ENCODE results near the gene PC. TPM values are rescaled to one million over a fixed set of nuclear protein-coding genes. Genes with fewer than 3 reads are reported as not detected.

The PC gene
- total RNA-seq, 2 donors from 2014 or later, result 5.5 to 11.6 TPM

- intact Hi-C loops (cut with DNase I), result no loop called here
- peak; percentile 79 for DNase-seq (ENCODE audit: low spot score)
Observed at GRCh38 chr11:66861774-66862558, 96.2 kb downstream of the PC start.

GRCh38 chr11:66861038-66861773 is 97.0 kb downstream of the PC start:
- peak; percentile 64 for DNase-seq (ENCODE audit: low spot score)
- intact Hi-C loops (cut with DNase I), result no loop called here

- intact Hi-C loops (cut with DNase I), result no loop called here
- peak; percentile 77 for DNase-seq (ENCODE audit: low spot score)
Observed at GRCh38 chr11:66860449-66860831, 97.7 kb downstream of the PC start.

- DNase-seq (ENCODE audit: low spot score), result peak; percentile 79
- intact Hi-C loops (cut with DNase I), result no loop called here
Observed at GRCh38 chr11:66859686-66860448, 98.3 kb downstream of the PC start.

GRCh38 chr11:66858939-66859685 is 99.1 kb downstream of the PC start:
- DNase-seq (ENCODE audit: low spot score), result peak; percentile 80
- intact Hi-C loops (cut with DNase I), result no loop called here

GRCh38 chr11:66858186-66858938 is 99.8 kb downstream of the PC start:
- DNase-seq (ENCODE audit: low spot score), result peak; percentile 78
- intact Hi-C loops (cut with DNase I), result no loop called here

GRCh38 chr11:66857927-66858185 is 100.3 kb downstream of the PC start:
- intact Hi-C loops (cut with DNase I), result loop anchor here in 1 of 2 donors (1.0 kb wide), 1 partner anchor 48 kb away; no protein-coding TSS in a partner anchor
- DNase-seq (ENCODE audit: low spot score), result peak; percentile 78

- DNase-seq (ENCODE audit: low spot score), result peak; percentile 68
Observed at GRCh38 chr11:66857234-66857926, 100.8 kb downstream of the PC start.

GRCh38 chr11:66856496-66857233 is 101.5 kb downstream of the PC start, which contains the start of gene LRFN4:
Gene LRFN4, plus strand, starts transcription at chr11:66857064. Its CDS starts 681 bp downstream, at chr11:66857745.
- intact Hi-C loops (cut with DNase I), result loop anchor here in 1 of 2 donors (1.0 kb wide), 1 partner anchor 46 kb away; no protein-coding TSS in a partner anchor
- DNase-seq (ENCODE audit: low spot score), result no peak

More at GRCh38 chr11:66857234-66857926, 100.8 kb downstream of the PC start:
- intact Hi-C loops (cut with DNase I), result loop anchor here in 1 of 2 donors (1.0 kb wide), 1 partner anchor 47 kb away; no protein-coding TSS in a partner anchor

- DNase-seq (ENCODE audit: low spot score), result peak; percentile 98
- intact Hi-C loops (cut with DNase I), result no loop called here
Observed at GRCh38 chr11:66855574-66856495, 102.3 kb downstream of the PC start.

GRCh38 chr11:66854729-66855211 is 103.4 kb downstream of the PC start:
- intact Hi-C loops (cut with DNase I), result no loop called here
- DNase-seq (ENCODE audit: low spot score), result peak; percentile 61

GRCh38 chr11:66854231-66854661 is 103.9 kb downstream of the PC start:
- peak; percentile 55 for DNase-seq (ENCODE audit: low spot score)
- intact Hi-C loops (cut with DNase I), result no loop called here

- intact Hi-C loops (cut with DNase I), result no loop called here
- DNase-seq (ENCODE audit: low spot score), result peak; percentile 56
Observed at GRCh38 chr11:66853242-66854229, 104.6 kb downstream of the PC start.

GRCh38 chr11:66852466-66853241 is 105.5 kb downstream of the PC start:
- intact Hi-C loops (cut with DNase I), result no loop called here

More at GRCh38 chr11:66852466-66853241, 105.5 kb downstream of the PC start:
- peak; percentile 78 for DNase-seq (ENCODE audit: low spot score)

All from posterior vena cava (tissue), 2 donors.